Activated B cell treated with CpG ODN at 0.5 μM for 24 hours (primary cell): ENCODE measurements around the gene KIRREL3. TPM values are rescaled to one million over a fixed set of nuclear protein-coding genes. Genes with fewer than 3 reads are reported as not detected.

Experiments
- ATAC-seq: fragments of 200-7000 bp; cut with Tn5 transposase; one replicate; pipeline ENCODE4 v1.10.0; 2021; ENCODE audit warnings: low read depth, mild to moderate bottlenecking, moderate library complexity
- CTCF ChIA-PET: fragments of 350-600 bp; sonication (Branson Sonifier 250); formaldehyde crosslinking; loops from one replicate; lab custom pipeline; 2021; ENCODE audit warnings: antibody characterized with exemption; lab: Charles Lee
- POLR2A ChIA-PET: fragments of 350-600 bp; sonication (Branson Sonifier 250); formaldehyde crosslinking; loops from one replicate; lab custom pipeline; 2021; ENCODE audit warnings: antibody characterized with exemption; lab: Charles Lee
- DNase-seq: peaks from one replicate; pipeline ENCODE4 v3.0.0; 2022
- H3K27ac Mint-ChIP-seq: one replicate; pipeline ENCODE4 v1.8.0; 2020; ENCODE audit warnings: mixed read lengths
- H3K27me3 Mint-ChIP-seq: one replicate; pipeline ENCODE4 v1.8.0; 2021; ENCODE audit warnings: mixed read lengths
- H3K36me3 Mint-ChIP-seq: one replicate; pipeline ENCODE4 v1.8.0; 2021; ENCODE audit warnings: low read depth, mixed read lengths
- H3K4me1 Mint-ChIP-seq: one replicate; pipeline ENCODE4 v1.8.0; 2021; ENCODE audit warnings: mixed read lengths
- H3K4me3 Mint-ChIP-seq: one replicate; pipeline ENCODE4 v1.8.0; 2020; ENCODE audit warnings: mild to moderate bottlenecking, mixed read lengths
- H3K9me3 Mint-ChIP-seq: one replicate; pipeline ENCODE4 v1.8.0; 2020; ENCODE audit warnings: mixed read lengths
- intact Hi-C: fragments of 100-400 bp; cut with micrococcal nuclease; formaldehyde crosslinking; loops from one replicate; pipeline ENCODE4 v1.15.1; 2024
- total RNA-seq: library from RNA; stranded (reverse); gene quantifications from 2 replicates; pipeline ENCODE4 v1.2.3, GENCODE V29; 2022
- TF ChIP-seq, protein P1 (sequence below): fragments of 200-600 bp; IDR thresholded peaks from one replicate; pipeline ENCODE4 v1.8.0; 2022; ENCODE audit warnings: antibody characterized with exemption, mild to moderate bottlenecking

The KIRREL3 gene
- total RNA-seq, 1 donor from 2014 or later, result not detected

DNA sequence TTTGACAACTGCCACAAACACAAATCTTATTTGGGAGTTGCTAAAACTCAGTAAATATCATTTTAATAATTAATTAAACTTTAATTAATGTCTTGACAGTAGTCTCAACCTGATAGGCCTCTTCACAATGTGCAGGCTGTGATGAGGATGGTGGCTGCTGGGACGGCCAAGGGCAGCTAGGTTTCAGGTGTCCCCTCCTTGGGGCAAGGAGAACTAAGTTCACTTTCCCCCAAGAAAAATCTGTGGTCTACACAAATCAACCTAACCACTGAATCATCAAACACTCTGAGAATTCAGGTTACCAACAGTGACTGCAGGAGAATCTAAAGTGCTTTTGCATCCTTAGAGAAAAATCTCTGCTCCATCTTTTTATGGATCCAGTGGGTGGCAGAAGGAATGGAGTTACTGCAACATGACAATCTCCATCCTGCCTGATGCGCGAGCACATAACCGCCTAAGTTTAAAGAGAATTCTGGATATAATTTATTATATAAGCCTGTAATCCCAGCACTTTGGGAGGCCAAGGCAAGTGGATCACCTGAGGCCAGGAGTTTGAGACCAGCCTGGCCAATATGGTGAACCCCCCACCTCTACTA lies 289.7 kb downstream of the KIRREL3 start:
- no peaks in the 10 kb centered on the region for H3K36me3 Mint-ChIP-seq
- ATAC-seq (no peak), DNase-seq (no peak)
- peaks cover 23% of the 10 kb centered on the region for H3K27me3 Mint-ChIP-seq
- POLR2A ChIA-PET, result no interaction called here
- no peaks in the 10 kb centered on the region for H3K9me3 Mint-ChIP-seq
- H3K27ac Mint-ChIP-seq, result no peak overlapping the region
- intact Hi-C loops, result no loop called here
- no peak overlapping the region for H3K4me3 Mint-ChIP-seq
- H3K4me1 Mint-ChIP-seq, result no peaks in the 10 kb centered on the region
- CTCF ChIA-PET, result no interaction called here
- TF ChIP-seq, protein P1, sequence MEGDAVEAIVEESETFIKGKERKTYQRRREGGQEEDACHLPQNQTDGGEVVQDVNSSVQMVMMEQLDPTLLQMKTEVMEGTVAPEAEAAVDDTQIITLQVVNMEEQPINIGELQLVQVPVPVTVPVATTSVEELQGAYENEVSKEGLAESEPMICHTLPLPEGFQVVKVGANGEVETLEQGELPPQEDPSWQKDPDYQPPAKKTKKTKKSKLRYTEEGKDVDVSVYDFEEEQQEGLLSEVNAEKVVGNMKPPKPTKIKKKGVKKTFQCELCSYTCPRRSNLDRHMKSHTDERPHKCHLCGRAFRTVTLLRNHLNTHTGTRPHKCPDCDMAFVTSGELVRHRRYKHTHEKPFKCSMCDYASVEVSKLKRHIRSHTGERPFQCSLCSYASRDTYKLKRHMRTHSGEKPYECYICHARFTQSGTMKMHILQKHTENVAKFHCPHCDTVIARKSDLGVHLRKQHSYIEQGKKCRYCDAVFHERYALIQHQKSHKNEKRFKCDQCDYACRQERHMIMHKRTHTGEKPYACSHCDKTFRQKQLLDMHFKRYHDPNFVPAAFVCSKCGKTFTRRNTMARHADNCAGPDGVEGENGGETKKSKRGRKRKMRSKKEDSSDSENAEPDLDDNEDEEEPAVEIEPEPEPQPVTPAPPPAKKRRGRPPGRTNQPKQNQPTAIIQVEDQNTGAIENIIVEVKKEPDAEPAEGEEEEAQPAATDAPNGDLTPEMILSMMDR, result no peak

DNA sequence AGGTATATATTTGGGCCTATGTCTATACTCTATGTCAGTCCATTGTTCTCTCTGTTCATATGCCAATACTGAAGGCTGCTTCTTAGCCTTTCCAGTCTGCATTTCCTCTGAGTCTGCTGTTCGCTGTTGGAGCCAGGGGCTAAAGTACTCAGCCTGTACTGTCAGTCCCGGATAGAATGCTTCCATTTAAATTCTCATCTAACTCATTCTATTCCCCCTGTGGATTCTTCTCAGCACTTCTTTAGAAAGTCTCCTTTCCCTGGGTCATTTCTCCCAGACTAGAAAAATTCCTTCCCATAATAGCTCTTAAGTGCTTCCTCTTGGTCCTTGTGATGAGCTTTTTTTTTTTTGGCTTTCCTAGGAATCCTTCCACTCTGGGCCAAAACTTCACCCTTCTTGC lies 293.1 kb downstream of the KIRREL3 start:
- ATAC-seq (no peak), DNase-seq (no peak)
- H3K4me1 Mint-ChIP-seq, result no peaks in the 10 kb centered on the region
- POLR2A ChIA-PET, result no interaction called here
- intact Hi-C loops, result no loop called here
- no peaks in the 10 kb centered on the region for H3K9me3 Mint-ChIP-seq
- peaks cover 10% of the 10 kb centered on the region for H3K27me3 Mint-ChIP-seq
- CTCF ChIA-PET, result interaction anchor here (1.2 kb wide), 1 partner anchor 9 kb away, joined by 3 read pairs; no protein-coding TSS in a partner anchor
- TF ChIP-seq, protein P1, result no peak
- H3K36me3 Mint-ChIP-seq, result no peaks in the 10 kb centered on the region
- H3K4me3 Mint-ChIP-seq, result no peak overlapping the region
- no peak overlapping the region for H3K27ac Mint-ChIP-seq

DNA sequence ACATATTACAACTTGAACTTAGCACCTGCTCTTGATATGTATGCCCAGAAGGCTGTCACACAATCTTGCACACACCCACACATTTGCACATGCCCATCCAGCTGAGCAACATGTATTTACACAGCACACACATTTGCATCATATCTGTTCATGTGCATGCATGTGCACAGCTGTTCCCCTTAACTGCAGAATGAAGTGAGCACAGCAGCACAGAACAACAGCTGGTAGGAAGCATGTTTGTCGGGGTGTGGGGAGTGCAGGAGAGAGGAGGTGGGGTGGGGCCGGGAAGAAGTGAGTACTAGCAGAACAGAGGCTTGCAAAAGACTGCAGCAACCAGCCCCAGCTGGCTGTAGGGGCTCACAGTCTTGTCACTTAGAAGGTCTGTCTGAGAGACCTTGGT lies 296.5 kb downstream of the KIRREL3 start:
- POLR2A ChIA-PET, result no interaction called here
- intact Hi-C loops, result no loop called here
- Mint-ChIP-seq H3K4me3 (no peak overlapping the region), H3K27me3 (peaks cover 7% of the 10 kb centered on the region), H3K36me3 (no peaks in the 10 kb centered on the region), H3K27ac (no peak overlapping the region), H3K9me3 (no peaks in the 10 kb centered on the region), H3K4me1 (no peaks in the 10 kb centered on the region)
- DNase-seq (no peak), ATAC-seq (no peak)
- TF ChIP-seq, protein P1, result no peak
- CTCF ChIA-PET, result no interaction called here

- ATAC-seq, result no peak
- POLR2A ChIA-PET, result no interaction called here
- no peak overlapping the region for H3K27ac Mint-ChIP-seq
- CTCF ChIA-PET, result no interaction called here
- no peaks in the 10 kb centered on the region for H3K36me3 Mint-ChIP-seq
- intact Hi-C loops, result no loop called here
- no peak overlapping the region for H3K4me3 Mint-ChIP-seq
- no peak for DNase-seq
- H3K4me1 Mint-ChIP-seq, result no peaks in the 10 kb centered on the region
- H3K9me3 Mint-ChIP-seq, result no peaks in the 10 kb centered on the region
- TF ChIP-seq, protein P1, result no peak
- H3K27me3 Mint-ChIP-seq, result peaks cover 5% of the 10 kb centered on the region
Observed at GRCh38 chr11:126703662-126704061, 296.9 kb downstream of the KIRREL3 start.

- Mint-ChIP-seq H3K36me3 (no peaks in the 10 kb centered on the region), H3K27me3 (peaks cover 4% of the 10 kb centered on the region), H3K9me3 (no peaks in the 10 kb centered on the region), H3K27ac (no peak overlapping the region), H3K4me1 (no peaks in the 10 kb centered on the region), H3K4me3 (no peak overlapping the region)
- DNase-seq, result no peak
- TF ChIP-seq, protein P1, result no peak
- ChIA-PET CTCF (no interaction called here), POLR2A (no interaction called here)
- no peak for ATAC-seq
- intact Hi-C loops, result no loop called here
Observed at GRCh38 chr11:126702987-126703386, 297.6 kb downstream of the KIRREL3 start.
